ENCODE results near the gene MRPS33. TPM values are rescaled to one million over a fixed set of nuclear protein-coding genes. Genes with fewer than 3 reads are reported as not detected.

The MRPS33 gene
- total and polyA plus RNA-seq, 2 of the 8 experiments (the other 6 are each of a cell fraction or from before 2014, with no cell fraction given): 22.9 to 62.6 TPM

DNA sequence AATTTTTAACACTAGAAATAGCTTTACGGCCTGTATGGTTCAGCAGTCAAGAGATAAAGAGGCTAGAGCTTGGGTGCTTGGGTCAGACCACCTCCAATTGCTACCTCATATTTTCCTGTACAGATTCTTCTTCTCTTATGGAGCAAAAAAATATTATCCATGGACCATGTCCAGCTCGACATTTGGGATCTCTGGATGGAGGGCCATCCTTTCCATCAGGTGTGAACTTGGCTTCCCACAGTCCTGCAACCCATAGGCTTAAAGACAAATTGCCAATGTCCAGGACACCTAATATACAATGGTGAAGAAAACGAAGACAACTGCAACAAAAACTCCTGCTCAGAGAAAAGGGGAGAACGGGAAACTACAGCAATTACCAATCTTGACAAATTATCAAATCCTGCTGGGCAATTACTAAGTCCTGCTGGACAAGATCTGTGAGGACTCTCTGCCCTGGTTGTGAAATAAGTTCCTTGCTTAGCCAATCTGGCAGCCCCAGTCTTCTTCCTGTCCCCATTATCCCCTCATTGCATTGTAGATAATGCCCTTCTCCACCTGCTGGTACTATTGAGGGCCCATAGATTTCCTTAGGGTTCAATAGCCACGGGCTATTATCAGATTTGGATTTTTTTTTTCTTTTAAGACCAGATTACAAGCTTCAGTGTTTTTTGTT lies 48.1 kb downstream of the MRPS33 start:
- no peak for FAIRE-seq
- Histone ChIP-seq H3K27me3 (replicated peaks in 1 of 4; ENCODE audit: control insufficient read depth in 3 of 4, extremely low read depth in 1 of 4, insufficient read depth in 3 of 4, low read length in 3 of 4) (no peaks in the 10 kb centered on the region), H3K9me3 (ENCODE audit: insufficient read depth in 2 of 2, low read depth in 1 of 2, low read length in 1 of 2) (no peaks in the 10 kb centered on the region), H2AFZ (ENCODE audit: low read length) (no peak overlapping the region; the same call in 1 of the 2 replicates), H3K4me2 (ENCODE audit: insufficient read depth in 1 of 2, low read depth in 2 of 2, low read length in 2 of 2) (no peak overlapping the region), H4K5ac (ENCODE audit: insufficient read length, low read depth, low read length) (no peak overlapping the region), H3K36me3 (ENCODE audit: control insufficient read depth in 2 of 4, insufficient read depth in 4 of 4, low read length in 3 of 4) (no peaks in the 10 kb centered on the region), H2BK120ac (replicated peaks; ENCODE audit: low read depth, low read length) (no peak overlapping the region), H3K14ac (ENCODE audit: insufficient read length) (no peak overlapping the region), H3K4me1 (replicated peaks in 1 of 4; ENCODE audit: control insufficient read depth in 3 of 4, insufficient read depth in 4 of 4, low read length in 3 of 4) (no peaks in the 10 kb centered on the region), H3K18ac (ENCODE audit: extremely low read depth, low read length) (no peak overlapping the region), H3K23ac (ENCODE audit: insufficient read length) (no peak overlapping the region), H3K79me1 (ENCODE audit: low read depth, low read length) (no peaks in the 10 kb centered on the region), H3K4me3 (ENCODE audit: extremely low read depth in 1 of 4, insufficient read depth in 2 of 4, low read depth in 3 of 4, low read length in 4 of 4) (no peak overlapping the region), H2AK5ac (ENCODE audit: low read depth, low read length) (no peak overlapping the region), H3K56ac (replicated peaks; ENCODE audit: insufficient read length, low read depth, low read length) (no peak overlapping the region), H2BK15ac (ENCODE audit: low read length) (no peak overlapping the region), H3K4ac (replicated peaks; ENCODE audit: insufficient read length, low read depth, low read length) (no peak overlapping the region), H2BK20ac (ENCODE audit: low read length) (no peak overlapping the region), H4K20me1 (replicated peaks in 1 of 2; ENCODE audit: control insufficient read depth in 1 of 2, insufficient read depth in 2 of 2, low read length in 2 of 2) (no peaks in the 10 kb centered on the region), H2BK12ac (ENCODE audit: low read depth, low read length) (no peak overlapping the region), H4K8ac (ENCODE audit: extremely low read depth, insufficient read depth, low read length) (no peak overlapping the region), H4K91ac (replicated peaks; ENCODE audit: insufficient read length, low read length) (no peak overlapping the region), H3K23me2 (ENCODE audit: low read depth, low read length) (no peaks in the 10 kb centered on the region), H2BK5ac (ENCODE audit: low read depth, low read length) (no peak overlapping the region), H3K27ac (ENCODE audit: low read depth, low read length) (no peak overlapping the region), H3K79me2 (ENCODE audit: control insufficient read depth in 1 of 2, insufficient read depth in 2 of 2, low read length in 2 of 2) (no peaks in the 10 kb centered on the region), H3K9ac (replicated peaks in 1 of 4; ENCODE audit: extremely low read depth in 1 of 4, low read depth in 3 of 4, low read length in 3 of 4) (no peak overlapping the region)
- DNase-seq (ENCODE audit: low read depth in 1 of 2, low spot score in 2 of 2): no peak
- TF ChIP-seq, protein P1, sequence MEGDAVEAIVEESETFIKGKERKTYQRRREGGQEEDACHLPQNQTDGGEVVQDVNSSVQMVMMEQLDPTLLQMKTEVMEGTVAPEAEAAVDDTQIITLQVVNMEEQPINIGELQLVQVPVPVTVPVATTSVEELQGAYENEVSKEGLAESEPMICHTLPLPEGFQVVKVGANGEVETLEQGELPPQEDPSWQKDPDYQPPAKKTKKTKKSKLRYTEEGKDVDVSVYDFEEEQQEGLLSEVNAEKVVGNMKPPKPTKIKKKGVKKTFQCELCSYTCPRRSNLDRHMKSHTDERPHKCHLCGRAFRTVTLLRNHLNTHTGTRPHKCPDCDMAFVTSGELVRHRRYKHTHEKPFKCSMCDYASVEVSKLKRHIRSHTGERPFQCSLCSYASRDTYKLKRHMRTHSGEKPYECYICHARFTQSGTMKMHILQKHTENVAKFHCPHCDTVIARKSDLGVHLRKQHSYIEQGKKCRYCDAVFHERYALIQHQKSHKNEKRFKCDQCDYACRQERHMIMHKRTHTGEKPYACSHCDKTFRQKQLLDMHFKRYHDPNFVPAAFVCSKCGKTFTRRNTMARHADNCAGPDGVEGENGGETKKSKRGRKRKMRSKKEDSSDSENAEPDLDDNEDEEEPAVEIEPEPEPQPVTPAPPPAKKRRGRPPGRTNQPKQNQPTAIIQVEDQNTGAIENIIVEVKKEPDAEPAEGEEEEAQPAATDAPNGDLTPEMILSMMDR (IDR thresholded peaks at IDR 0.05; ENCODE audit: control extremely low read depth in 1 of 3, insufficient read depth in 1 of 3, low read depth in 1 of 3, low read length in 3 of 3): 0 out of 4 replicates have a peak, but pooled peaks of 1 of the 3 experiments have one; percentile 2
- TF ChIP-seq RAD21 (IDR thresholded peaks at IDR 0.05 in 1 of 2, conservative IDR thresholded peaks at IDR 0.05 in 1 of 2; ENCODE audit: low read depth in 2 of 2, low read length in 2 of 2) (0 out of 4 replicates have a peak, but pooled peaks of 1 of the 2 experiments have one; percentile 5), CTBP2 (IDR thresholded peaks at IDR 0.05; ENCODE audit: borderline replicate concordance, insufficient read depth, insufficient read length, low read length) (no peak)
- CTCF ChIA-PET (ENCODE audit: partially characterized antibody): interaction anchor here (0.7 to 1.4 kb wide), 3 partner anchors 111 to 264 kb away, joined by 3 to 4 read pairs (median 4); no protein-coding TSS in a partner anchor
- 65% methylated on average over 5 of the region's 5 CpGs; no CpG with 5 or more reads in 1 of the 2 experiments for WGBS, 2 experiments (ENCODE audit: extremely low coverage in 1 of 2, insufficient coverage in 1 of 2, insufficient read length in 1 of 2, insufficient replicate concordance in 2 of 2, low coverage in 1 of 2, low lambda C conversion rate in 2 of 2, missing lambda C conversion rate in 1 of 2)
- POLR2A ChIA-PET (ENCODE audit: partially characterized antibody): interaction anchor here (0.6 kb wide), 1 partner anchor 95 kb away, joined by 3 read pairs; no protein-coding TSS in a partner anchor

All from H1 (cell line).